Stimulated activated CD4-positive, alpha-beta T cell treated with anti-CD3 and anti-CD28 coated beads, TNF-alpha, amount 100 ng/mL, for 48 hours (primary cell): Measurements from ENCODE around the gene APOL4.
"Not testable (repeated sequence)": the region's sequence is repeated elsewhere in the genome, so short reads cannot be mapped to it uniquely, and the experiment has no call there.

Experiments
- DNase-seq, 3 donors: peaks; one replicate each; pipeline ENCODE4 v3.0.0-alpha.2; 2020; ENCODE audit warnings: low read depth in 3 of 3

APOL4 gene

GRCh38 chr22:36154423-36154945 is 47.1 kb downstream of the APOL4 start:
- DNase-seq: no peak

GRCh38 chr22:36153501-36154422 is 47.8 kb downstream of the APOL4 start:
- no peak for DNase-seq

DNA sequence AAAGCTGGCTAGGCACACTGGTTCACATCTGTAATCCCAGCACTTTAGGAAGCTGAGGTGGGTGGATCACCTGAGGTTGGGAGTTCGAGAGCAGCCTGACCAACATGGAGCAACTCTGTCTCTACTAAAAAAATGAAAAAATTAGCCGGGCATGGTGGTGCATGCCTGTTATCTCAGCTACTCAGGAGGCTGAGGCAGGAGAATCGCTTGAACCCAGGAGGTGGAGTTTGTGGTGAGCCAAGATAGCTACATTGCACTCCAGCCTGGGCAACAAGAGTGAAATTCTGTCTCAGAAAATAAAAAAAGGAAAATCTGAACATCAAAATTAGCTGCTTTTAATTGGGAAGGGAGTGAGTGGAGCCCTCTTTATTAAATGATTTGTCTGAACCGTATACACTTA is 48.8 kb downstream of the APOL4 start:
- not testable (repeated sequence) for DNase-seq

- no peak for DNase-seq
Measured at GRCh38 chr22:36152088-36152487, 49.5 kb downstream of the APOL4 start.

- no peak for DNase-seq
Measured at GRCh38 chr22:36151006-36151595, 50.5 kb downstream of the APOL4 start.

DNA sequence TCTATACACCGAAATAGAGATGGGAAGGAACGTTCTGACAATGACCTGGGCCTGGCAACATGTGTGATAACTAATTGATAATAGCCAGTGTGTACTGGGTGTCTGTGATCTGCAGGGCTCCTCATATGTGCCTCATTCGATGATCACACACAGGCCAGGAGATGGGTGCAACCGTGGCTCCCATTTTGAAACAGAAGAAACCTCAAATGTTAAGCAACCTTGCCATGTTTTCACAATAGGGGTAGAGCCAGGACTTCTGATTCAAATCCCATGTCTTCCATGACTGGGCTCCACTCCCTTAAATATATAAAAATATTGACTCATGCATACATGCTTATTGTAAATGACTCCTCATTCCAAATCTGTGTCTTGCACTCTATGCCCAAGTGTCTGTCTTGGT is 52.2 kb downstream of the APOL4 start:
- DNase-seq: no peak

DNA sequence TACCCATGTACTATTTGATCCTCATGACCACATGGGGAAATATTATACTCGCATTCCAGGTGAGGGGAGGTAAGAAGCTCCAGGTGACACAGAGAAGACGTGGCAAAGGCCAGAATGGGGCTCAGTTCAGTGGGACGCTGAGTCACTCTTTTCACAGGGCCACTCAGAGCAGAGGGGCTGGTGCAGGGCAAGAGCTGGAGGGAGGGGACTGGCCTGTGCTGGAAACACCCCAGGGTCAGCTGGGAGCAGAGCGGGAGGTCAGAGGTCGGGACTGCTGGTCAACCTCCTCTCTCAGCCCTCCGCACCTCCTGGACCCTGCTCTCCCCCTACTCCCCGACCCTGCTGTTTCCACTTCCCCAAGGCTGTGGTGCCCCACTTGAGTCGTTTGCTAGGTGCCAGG is 53.2 kb downstream of the APOL4 start:
- DNase-seq: no peak

DNA sequence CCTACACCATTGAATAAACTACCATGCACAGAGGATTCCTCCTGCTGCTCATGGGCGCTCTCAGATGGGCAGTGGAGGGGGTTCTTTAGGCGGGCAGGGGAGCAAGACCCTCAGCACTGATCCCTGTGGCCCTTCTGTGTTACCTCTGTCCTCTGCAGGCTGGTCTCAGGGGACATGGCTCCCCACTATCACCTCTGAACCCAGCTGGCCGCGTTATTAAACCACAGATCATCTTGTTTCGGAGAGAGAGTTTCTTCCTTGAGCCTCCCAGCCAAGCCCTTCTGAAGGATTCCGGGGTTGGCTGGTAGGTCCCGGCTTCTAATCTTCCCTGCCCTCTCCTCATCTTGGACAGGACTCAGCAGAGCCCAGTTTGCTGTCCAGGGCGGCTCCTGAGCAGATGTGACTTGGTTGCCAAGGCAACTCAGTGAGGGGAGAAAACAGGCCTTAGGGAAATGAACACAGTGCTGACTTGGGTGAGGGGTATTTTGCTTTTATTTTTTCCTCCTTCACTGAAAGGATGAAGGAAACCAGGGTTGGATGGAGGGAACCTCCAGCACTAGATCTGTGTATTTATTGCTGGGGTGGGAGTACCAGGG is 54.3 kb downstream of the APOL4 start:
- DNase-seq: no peak

DNA sequence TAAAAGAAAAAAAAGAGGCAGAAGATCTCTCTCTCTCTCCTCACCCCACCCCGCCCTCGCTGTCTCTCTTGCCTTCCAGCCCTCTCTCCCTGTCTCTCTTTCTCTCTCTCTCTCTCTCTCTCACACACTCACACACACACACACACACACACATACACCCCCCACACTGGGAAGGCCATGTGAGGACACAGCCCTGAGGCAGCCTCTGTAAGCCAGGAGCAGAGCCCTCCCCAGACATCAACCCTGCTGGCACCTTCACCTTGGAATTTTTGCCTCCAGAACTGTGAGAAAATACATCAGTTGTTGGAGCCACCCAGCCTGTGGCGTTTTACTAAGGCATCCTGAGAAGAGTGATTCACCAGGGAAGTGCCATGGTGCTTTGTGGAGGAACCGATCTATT is 55.7 kb downstream of the APOL4 start:
- no peak for DNase-seq

GRCh38 chr22:36144886-36145541 is 56.6 kb downstream of the APOL4 start:
- no peak for DNase-seq

- no peak for DNase-seq
Measured at GRCh38 chr22:36143956-36144355, 57.7 kb downstream of the APOL4 start.

DNA sequence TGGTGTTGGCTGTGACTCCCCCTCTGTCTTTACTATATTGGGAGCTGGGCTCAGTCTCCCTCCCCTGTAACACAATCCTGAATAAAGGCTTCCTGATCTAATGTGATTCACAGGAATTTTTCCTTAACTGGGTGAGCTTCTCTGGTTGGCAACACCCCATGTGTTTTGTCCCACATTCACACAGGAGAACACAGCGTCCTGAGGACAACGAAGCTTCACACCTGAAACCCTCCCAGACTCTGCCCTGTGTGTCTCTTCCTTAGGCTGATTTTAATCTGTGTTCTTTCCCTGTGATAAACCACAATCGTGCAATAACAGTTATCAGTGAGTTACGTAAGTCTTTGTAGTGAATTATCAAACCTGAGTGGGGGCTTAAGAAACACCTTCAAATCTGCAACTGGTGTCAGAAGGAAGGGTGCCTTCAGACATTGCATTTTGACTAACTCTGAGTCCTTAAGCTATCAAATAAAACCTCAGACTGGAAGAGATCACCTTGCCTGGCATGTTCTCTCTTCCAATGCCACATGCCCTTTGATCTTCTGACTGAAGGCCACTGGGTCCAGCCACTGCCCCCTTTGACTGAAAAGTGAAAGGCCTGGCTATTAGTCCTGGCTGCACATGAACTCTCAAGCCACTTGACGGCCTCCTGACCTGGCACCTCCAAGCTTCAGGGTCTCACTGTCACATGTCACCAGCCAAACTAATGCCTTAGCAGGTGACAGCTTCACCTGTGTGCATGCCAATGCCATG is 58.4 kb downstream of the APOL4 start:
- DNase-seq: no peak

DNA sequence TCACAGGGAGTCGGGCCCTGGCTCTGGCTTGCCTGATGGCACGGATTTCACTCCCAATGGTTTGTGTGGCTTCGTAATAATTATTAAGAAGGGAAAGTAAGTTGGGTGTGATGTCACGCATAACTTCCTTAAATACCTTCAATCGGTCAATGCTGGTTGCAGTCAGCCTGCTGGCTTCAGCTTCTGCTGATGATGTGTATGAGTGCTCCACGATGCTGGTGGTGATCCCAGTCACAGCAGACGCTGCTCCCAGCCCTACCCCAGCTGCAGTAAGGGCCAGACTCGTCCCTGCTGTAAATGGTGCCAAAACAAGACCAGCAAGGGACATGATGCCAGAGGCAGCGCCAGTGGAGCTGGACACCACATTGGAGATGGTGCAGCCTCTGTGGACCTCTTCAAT is 60.1 kb downstream of the APOL4 start:
- no peak for DNase-seq
